T-helper 2 cell treated with Interferon-gamma antibody and Interleukin-4, amounts not matched to agents 100 ng/mL and 5 ng/mL, for 36 hours (primary cell): ENCODE measurements around the gene IGFBP3. TPM values are rescaled to one million over a fixed set of nuclear protein-coding genes. Genes with fewer than 3 reads are reported as not detected.
"Not testable (repeated sequence)": the region's sequence is repeated elsewhere in the genome, so short reads cannot be mapped to it uniquely, and the experiment has no call there.

Source experiments
- intact Hi-C: fragments of 100-400 bp; cut with micrococcal nuclease; formaldehyde crosslinking; loops from one replicate; pipeline ENCODE4 v1.15.1; 2023
- total RNA-seq: library from RNA; stranded (reverse); gene quantifications from 2 replicates; pipeline ENCODE4 v1.2.3, GENCODE V29; 2022

IGFBP3 gene, protein sequence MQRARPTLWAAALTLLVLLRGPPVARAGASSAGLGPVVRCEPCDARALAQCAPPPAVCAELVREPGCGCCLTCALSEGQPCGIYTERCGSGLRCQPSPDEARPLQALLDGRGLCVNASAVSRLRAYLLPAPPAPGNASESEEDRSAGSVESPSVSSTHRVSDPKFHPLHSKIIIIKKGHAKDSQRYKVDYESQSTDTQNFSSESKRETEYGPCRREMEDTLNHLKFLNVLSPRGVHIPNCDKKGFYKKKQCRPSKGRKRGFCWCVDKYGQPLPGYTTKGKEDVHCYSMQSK
- total RNA-seq: 1.3 and 1.5 TPM in 2 replicates

DNA sequence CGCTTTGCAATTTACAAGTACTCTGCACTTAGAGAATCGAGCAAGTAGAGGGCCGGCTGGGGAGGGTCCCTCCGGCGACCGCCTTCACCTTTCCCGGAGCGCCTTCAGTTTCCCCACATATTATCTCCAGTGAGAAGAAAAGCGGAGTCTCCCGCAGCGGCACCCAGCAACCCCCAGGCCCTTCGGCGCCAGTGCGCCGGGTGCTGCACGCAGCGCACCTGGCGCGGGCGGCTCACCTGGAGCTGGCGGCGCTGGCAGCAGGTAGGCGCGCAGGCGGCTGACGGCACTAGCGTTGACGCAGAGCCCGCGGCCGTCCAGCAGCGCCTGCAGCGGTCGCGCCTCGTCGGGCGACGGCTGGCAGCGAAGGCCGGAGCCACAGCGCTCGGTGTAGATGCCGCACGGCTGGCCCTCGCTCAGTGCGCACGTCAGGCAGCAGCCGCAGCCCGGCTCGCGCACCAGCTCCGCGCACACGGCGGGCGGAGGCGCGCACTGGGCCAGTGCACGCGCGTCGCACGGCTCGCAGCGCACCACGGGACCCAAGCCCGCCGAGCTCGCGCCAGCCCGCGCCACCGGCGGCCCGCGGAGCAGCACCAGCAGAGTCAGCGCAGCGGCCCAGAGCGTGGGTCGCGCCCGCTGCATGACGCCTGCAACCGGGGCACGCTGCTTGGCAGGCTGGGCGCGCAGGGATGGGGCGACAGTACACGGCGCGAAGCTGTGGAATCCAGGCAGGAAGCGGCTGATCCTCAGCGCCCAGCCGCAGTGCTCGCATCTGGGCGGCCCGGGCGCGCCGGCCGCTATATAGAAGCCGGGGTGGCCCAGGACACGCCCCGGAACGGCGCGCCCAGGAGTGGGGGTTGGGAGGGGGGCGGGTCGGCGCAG lies at the start of gene IGFBP3:
IGFBP3 (minus strand) TSS at position 771 of the 879 bp plus-strand sequence; CDS start at position 639, 132 bp downstream.
- intact Hi-C loops: no loop called here

DNA sequence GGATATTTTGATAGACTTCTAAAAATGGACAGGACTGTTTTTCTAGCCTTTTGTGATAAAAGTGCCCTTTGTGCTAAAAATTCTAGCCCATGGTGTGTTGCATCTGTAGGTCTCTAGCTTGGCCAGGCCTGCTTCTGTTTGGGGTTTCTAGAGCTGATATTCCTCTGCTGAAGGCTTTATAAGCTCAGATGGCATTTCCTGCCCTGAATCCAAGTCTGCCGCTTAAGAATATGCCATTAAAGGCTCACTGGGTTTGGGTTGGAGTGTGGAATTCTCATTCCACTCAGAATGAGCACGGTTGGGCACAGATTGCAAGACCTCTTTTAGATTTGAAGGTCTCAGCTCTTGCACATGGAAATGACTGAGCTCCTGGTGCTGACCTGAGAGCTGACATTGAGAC lies 49.4 kb upstream of the IGFBP3 start:
- intact Hi-C loops: no loop called here

DNA sequence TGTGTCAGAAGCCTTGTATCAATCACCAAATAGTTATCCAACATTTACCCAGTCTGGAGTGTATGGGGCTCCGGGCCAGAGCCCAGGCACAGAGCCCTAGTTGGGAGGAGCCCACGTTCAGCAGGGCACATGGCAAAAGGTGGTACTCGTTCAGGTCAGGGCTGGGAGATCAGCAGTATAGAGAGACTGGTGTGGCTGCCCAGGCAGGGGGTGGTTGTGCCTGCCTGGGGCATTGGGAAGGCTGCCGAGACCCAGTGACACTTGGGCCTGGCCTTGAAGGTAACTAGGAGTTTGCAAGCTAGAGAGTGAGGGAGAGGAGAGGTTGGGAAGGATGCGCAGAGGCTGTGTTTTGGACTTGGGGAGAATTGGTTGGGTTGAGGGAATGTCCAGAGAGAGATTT lies 48.9 kb upstream of the IGFBP3 start:
- intact Hi-C loops: no loop called here

DNA sequence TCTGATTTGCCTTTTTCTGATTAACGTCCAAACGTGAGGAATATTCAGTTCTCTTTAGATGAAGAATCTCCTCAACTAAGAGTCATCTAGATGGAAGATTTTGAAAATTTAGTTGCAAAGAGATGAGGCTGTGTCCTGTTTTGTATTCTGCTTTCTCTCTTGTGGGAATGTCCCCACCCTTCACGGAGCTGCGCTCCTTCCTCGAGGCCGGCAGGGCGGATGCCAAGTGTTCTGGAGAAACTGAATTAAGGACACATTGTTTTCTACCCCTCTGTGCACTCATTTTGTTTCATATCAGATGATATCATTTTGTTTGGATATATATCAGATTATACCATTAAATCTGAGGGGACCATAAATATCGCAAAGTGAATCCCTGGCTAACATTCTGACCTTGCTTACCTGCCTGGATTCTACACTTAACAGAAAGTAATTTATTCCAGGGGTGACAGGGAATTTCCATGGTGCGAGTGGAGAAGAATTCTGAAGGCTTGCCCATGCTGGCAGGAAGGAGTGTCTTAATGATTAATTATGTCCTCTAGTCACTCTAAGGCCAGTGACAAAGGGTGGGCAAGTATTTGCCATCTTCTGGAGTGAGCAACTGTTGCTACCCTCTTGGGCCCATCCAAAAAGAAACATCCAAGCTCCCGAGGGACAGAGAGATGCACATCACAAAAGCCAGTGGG lies 47.9 kb upstream of the IGFBP3 start:
- intact Hi-C loops: no loop called here

DNA sequence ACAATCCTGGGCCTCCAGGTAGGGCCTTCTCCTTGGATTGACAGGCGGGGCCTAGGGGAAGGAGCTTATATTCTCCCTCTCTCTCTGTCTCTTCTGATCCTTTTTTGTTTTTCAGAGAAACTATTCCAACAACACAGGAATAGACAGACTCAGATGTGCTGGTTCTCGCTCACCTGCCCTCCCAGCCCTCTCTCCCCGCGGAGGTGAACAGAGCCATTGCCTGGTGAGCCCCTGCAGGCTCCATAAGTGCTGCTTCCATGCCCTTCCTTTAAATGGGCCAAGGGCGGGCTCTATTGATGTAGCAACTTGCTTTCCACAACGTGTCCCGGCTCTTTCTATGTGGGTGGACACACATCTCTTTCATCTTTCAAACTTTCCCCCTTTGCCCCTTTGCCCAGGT lies 47.2 kb upstream of the IGFBP3 start:
- intact Hi-C loops: no loop called here

DNA sequence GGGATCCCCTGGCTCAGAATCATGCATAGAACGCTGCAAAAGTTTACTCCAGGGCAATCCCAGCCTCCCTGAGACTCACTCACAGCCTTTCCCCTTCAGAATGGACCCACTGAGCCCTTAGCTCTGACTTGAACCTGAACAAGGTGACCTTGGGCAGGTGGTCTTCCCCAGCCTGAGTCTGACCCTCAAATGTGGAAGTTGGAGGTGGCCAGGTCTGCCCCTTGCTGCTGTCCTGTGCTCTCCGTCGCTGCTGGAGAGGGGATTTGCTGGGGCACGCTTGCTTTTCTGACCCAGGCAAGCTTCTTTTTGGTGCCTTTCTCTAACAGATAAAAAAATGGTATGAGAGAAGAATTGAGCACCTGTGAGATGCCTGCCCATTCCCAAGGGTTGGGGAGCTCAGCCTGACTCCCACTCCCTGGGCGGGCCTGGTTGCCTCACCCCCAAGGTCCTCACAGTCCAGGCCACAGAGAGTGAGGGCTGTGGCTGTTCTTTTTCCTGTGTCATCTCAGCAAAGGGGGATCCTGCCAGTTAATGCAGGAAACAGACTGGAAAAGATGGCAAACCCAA lies 46.6 kb upstream of the IGFBP3 start:
- intact Hi-C loops: no loop called here

DNA sequence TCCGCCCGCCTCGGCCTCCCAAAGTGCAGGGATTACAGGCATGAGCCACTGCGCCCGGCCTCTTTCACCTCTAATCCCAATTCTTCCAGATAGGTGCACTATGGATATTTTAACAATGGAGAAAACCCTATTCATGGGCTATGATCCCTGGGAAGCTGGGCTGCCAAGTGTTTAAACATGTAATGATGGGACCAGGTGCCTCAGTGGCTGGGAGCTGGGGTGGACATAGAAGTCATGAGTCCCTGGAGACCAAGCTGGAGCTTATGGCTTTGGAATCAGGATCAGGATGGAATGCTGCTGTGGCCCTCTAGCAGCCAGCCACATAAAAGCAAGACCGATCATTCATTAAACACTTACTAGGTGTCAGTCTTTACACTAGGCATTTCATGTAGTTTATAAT lies 41.8 kb upstream of the IGFBP3 start:
- intact Hi-C loops: no loop called here

DNA sequence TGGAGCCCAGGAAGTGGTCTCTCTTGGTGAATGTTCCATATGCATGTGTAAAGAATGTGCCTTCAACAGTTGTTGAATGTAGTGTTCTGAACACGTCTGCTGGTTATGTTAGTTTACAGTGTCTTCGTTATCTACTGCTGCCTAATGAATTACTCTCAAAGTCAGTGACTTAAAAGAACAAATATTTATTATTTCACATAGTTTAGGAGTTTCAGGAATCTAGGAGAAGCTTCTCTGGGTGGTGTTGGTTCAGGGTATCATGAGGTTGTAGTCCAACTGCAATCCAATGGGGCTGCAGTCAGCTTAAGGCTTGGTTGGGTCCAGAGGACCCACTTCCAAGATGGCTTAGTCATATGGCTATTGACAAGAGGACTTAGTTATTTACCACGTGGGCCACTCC lies 36.6 kb upstream of the IGFBP3 start:
- intact Hi-C loops: no loop called here

DNA sequence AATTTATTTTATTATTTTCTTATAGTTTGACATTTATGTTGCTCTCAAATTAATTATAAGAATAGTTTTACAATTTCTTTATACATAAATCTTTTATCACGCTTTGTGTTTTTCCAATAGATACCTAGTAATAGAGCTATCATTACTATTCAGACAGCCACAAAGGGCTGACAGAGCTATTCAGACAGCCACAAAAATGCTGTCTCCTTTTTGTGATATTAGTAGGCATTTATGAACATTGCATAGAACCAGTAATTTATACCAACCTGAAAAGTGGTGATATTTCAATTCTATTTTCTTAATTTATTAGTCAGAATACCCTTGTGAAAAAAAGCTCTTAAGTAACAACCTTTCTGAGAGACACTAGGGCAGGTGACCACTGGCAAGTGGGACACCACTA lies 34.2 kb upstream of the IGFBP3 start:
- intact Hi-C loops: no loop called here

DNA sequence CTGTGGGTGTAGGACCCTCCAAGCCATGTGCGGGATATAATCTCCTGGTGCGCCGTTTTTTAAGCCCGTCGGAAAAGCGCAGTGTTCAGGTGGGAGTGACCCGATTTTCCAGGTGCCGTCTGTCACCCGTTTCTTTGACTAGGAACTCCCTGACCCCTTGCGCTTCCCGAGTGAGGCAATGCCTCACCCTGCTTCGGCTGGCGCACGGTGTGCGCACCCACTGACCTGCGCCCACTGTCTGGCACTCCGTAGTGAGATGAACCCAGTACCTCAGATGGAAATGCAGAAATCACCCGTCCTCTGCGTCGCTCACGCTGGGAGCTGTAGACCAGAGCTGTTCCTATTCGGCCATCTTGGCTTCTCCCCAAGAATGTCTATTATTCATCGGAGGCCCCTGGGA lies 32.0 kb upstream of the IGFBP3 start:
- intact Hi-C loops: not testable (repeated sequence)

DNA sequence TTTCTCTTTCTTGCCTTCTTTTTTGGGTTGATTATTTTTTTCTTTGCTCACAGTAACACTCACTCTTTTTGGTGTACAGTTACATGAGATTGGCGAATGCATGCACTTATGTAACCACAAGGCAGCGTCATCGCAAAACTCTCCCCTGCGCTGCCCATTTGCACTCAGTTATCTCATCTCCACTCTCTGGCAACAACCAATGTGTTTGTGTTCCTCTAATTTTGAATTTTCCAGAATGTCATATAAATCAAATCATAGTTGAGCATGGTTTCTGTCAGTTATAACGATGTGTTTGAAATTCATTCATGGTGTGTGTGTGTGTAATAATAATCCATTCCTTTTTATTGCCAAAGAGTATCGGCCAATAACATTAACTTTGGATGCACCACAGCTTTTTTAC lies 23.0 kb upstream of the IGFBP3 start:
- intact Hi-C loops: no loop called here

DNA sequence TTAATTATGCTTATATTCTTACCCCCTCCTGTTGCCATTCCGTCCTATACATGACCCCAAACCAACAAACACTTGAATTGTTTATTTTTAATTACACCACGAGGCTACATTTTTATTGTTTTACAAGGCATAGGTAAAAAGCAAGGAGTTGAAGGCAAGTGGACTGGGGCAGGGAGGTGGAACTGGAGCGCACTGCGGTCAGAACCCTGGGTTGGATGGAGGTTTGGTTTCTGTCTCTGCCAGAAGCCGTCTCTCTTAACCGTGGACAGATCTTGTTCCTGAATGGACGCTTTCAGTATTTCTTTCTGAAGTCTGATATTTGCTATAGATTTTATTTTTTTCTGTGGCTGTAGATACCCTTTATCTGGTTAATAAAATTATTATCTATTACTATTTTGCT lies 19.9 kb upstream of the IGFBP3 start:
- intact Hi-C loops: no loop called here

DNA sequence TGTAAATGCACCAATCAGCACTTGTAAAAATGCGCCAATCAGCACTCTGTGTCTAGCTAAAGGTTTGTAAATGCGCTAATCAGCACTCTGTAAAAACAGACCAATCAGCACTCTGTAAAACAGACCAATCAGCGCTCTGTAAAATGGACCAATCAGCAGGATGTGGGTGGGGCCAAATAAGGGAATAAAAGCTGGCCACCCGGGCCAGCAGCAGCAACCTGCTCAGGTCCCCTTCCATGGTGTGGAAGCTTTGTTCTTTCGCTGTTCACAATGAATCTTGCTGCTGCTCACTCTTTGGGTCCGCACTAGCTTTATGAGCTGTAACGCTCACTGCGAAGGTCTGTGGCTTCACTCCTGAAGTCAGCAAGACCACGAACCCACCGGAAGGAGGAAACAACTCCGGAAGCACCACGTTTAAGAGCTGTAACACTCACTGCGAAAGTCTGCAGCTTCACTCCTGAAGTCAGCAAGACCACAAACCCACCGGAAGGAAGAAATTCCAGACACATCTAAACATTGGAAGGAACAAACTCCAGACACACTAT lies 19.2 kb upstream of the IGFBP3 start:
- intact Hi-C loops: not testable (repeated sequence)

DNA sequence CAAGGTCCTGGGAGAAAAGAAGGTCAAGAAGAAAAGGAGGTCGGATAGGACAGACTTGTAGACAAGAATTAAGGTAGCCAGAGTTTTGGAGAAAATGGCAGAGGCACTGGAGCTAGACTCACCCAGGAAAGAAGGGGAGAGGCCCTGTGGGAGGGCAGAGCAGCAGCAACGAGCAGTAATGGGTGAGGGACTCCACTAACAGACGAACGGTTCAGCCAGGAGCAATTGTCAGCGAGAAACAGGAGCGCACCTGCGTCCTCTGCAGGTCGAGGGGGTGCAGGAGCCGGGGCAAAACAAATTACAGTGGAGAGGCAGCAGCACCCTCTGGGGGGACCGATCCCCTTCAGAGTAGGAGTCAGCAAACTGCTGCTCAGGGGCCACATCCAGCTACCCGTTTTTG lies 18.5 kb upstream of the IGFBP3 start:
- intact Hi-C loops: no loop called here

DNA sequence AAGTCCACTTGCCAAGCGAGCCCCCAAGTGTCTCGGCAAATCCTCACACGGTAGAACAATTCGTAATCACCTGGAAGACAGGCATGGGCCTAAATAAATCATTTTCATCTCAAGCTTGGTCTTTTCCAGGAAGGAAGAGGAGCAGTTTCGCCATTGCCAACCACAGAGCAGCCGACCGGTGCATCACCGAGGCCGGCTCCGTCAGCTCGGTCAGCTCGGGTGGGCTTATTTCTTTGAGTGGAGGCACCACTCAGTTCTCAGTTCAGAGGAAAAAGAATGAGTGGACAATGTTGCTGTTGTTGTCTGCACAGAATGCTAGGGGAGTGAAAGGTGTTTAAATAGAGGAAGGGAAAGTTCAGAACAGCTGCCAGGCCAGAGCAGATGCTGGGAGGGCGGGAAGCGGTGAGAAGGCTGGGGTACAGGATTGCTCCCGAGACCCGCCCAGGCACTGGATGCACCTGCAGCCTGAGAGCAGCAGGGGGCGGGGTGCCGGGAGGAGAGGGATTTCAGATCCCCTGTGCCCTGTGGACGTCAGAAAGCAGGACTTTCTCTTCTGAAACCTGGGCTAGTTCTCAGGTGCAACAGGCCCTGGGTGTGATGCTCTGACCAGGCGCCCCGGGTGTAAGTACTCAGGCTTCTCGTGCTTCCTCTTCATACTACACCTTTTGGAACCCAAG lies 17.7 kb upstream of the IGFBP3 start:
- intact Hi-C loops: no loop called here

DNA sequence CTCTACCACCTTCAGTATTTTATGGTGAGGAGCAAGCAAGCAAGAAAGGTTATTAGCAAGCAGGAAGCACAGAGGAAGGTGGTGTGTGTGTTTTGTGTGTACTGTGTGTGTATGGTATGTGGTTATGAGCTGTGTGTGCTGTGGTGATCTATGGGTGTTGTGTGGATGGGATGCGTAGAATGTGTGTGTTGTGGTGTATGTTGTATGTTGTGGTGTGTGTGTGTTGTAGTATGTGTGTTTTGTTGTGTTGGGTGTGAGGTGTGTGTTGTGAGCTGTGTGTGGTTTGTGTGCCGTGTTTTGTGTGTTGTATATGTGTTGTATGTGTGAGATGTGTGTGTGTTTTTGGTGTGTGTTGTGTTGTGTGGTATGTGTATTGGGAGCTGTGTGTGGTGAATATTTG lies 16.8 kb upstream of the IGFBP3 start:
- intact Hi-C loops: no loop called here

DNA sequence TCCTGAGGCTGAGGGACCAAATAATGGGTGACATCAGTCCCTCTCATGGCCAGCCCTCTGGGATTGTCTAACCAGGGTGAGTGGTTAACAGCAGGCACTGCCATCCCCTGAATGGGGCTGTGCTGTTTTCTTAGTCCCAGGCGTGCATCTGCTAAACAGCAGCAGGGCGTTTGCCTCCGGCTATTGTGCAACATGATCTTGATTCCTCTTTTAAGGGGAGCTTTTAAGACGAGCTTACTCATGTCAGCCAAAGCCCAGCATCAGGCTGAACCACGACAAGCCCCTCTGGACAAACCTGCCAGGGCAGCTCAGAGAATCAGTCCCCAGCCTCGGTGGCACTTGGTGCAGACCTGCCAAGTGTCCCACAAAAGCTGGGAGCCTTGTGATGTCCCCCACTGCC lies 16.2 kb upstream of the IGFBP3 start:
- intact Hi-C loops: no loop called here

DNA sequence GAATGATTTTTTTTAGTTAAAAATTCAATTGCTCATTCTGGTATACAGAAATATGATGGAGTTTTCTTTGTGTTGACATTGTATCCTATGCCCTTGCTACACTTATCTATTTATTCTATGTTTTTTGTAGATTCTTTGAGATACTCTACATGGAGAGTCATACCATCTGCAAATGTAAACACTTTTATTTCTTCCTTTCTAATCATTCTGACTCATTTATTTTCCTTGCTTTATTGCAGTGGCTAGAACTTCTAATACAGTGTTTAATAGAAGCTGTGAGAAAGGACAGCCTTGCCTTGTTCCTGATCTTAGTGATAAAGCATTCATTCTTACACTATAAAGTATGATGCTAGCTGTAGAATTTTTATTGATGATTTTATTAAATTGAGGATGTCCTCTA lies 9.9 kb upstream of the IGFBP3 start:
- intact Hi-C loops: no loop called here

DNA sequence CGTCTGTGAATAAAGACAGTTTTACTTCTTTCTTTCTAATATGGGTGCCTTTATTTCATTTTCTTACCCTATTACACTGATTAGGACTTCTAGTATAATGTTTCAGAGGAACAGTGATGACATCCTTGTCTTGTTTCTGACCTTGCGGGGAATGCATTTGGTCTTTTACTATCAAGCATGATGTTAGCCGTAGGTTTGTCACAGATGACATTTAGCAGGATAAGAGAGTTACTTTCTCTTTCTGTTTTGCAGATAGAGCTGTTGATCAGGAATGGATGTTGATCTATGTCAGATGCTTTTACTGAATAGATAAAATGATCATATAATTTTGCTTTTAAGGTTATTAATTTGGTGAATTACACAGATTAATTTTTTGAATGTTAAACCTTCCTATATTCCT lies 6.6 kb upstream of the IGFBP3 start:
- intact Hi-C loops: no loop called here

DNA sequence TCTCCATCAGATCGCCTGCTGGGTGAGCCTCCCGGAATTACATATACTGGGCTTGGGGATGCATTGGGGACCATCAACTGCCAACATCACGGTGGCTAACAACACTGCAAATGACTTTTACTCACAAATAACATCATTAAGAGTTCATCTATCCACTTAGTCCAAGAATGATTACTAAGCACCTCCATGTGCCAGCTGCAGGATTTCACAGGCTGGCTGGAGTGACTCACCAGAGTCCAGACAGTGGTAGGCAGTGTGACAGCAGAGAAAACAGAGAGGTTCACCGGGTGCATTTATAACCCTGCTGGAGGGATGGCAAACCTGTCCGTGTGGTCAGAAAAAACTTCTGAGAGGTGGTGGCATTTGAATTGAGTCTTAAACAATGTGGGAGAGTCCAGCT lies 3.2 kb upstream of the IGFBP3 start:
- intact Hi-C loops: no loop called here

DNA sequence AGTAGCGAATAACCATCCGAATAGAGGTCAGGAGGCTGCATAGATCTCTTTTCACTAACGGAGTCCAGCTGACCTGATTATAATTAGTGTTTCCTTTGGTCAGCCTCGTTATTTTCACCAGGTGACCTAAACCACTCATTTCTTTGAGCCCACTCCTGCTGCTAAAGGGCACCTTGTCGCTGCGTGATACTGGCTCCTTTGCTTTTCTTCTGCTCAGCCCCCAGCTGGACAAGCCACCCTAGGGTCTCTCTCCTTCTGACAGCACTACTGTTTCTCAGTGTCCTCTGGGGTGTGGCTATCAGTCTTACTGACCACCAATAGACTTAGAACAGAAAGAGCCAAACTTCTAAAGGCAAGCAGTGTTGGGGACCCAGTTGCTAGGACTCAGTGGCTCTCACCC lies 2.7 kb upstream of the IGFBP3 start:
- intact Hi-C loops: loop anchor here (1.0 kb wide), 1 partner anchor 1330 kb away; no protein-coding TSS in a partner anchor
